GM18870 (cell line): ENCODE results near the gene PACS1.

Experiments
- ATAC-seq: cut with Tn5 transposase; IDR thresholded peaks from one replicate; pipeline ENCODE4 v1.9.1; 2021; ENCODE audit warnings: moderate library complexity; ENCODE audit not compliant: unreplicated experiment

PACS1 gene

DNA sequence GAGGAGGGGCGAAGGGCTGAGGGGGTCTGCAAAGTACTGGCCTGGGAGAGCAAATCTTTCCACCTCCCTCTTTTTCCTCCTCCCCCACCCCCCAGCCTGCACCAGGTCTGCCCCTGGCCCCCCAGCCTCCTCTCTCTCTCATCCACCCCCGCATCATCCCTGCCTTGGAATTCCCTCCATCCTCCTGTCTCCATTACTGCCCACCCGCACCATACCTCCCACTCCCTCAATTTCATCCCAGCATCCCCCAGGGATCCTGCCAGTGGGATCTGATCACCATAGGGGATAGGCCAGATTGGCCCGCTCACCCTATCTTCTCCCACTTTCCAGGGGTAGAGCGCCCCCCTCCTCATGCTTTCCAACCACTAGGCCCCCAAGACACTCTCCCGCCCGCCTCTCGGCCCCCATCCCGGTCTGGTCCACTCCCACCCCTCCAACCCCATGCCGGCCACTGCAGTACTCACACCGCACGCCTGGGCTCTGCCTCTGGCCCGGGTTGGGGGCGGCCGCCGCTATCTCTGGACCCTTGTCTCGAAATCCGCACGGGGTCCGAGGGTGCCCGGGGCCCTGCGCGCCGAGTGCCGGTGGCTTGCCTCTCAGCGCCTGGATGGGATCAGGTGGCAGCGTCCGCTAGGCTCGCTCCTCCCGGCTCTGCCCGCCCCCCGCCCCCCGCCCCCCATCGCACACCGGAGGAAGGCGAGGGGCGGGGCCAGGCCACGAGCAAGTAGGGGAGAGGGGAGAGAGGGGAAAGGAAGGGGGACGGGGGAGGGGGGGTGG lies 21.3 kb upstream of the PACS1 start, which contains the start of gene GAL3ST3:
Gene GAL3ST3, minus strand, starts transcription at position 615 of the 777 bp plus-strand sequence. CDS start 3,746 bp downstream, outside the sequence.
- no peak for ATAC-seq

- ATAC-seq = no peak
These were observed 19.4 kb upstream of the PACS1 start for GRCh38 chr11:66050581-66051231.

- ATAC-seq = no peak
These were observed 18.7 kb upstream of the PACS1 start for GRCh38 chr11:66051371-66051765.

DNA sequence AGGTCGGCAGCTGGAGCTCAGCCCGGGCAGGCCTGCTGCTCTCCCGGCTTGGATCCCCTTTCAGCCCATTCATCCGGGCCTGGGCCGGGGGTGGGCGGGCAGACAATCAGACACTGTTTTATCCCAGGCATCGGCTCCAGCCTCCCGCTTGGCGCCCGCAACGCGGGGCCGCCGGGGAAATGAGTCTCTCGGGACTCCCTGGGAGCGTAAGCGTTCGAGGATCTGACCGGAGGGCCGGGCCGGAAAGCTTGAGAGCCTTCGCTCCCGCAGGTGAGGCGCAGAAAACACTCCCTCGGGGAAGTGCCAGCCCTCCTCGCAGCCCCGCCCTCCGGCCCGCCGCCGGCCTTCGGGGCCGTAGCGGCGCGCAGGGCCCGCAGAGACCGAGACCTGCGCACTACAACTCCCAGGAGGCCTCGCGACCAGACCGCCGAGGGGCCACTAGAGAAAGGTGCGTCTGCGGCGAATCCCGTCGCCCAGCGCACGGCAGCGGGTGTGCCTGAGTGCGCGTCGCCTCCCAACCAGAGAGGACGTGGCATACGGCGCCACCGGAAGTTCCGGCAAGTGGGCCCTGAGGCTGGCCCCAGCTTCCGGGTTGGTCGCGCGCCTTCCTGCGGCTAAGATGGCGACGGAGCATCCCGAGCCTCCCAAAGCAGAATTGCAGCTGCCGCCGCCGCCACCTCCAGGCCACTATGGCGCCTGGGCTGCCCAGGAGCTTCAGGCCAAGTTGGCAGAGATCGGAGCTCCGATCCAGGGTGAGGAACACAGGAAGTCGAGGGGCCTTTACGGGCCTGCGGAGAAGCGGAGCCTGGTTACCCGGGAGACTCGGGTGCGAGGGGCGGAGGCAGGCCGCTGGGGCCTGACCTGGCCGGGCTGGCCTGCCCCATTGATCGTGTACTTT lies 18.1 kb upstream of the PACS1 start, which contains the start of gene SF3B2:
Gene SF3B2, plus strand, starts transcription at position 599 of the 898 bp plus-strand sequence. Its CDS starts 21 bp downstream, at position 620.
- ATAC-seq = peak; percentile 88

DNA sequence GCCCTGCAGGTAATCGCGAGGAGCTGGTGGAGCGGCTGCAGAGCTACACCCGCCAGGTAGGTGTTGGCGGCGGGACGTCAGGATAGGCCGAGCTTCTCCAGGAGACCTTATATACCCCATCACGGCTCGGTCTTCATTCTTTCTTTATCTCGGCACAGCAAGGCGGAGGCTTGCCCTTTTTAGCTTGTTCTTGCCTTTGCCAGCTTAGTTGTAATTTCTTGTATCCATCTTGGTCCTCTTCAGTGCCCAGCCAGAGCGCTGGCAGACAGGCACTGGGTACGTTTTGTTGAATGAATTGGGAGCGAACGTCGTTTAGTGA lies 17.4 kb upstream of the PACS1 start:
- no peak for ATAC-seq

- no peak for ATAC-seq
These were observed 15.1 kb upstream of the PACS1 start for GRCh38 chr11:66055021-66055420.

DNA sequence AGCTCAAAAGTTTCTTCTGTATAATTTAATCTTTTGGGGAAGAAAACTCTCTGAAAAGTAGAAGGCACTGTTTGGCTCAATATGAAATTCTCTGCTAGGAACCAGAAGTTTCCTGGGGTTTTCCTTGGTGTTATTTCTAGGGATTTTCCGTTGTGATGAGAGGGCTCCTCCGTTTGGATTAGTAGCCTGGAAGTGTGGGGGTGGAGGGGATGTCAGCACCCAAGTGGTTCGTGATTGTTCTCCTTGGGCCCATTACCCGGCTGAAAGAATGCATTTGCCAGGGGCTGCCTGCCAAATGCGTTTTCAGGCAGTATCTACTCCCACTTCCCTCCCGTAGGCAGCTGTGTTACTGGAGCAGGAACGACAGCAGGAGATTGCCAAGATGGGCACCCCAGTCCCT lies 13.6 kb upstream of the PACS1 start:
- no peak for ATAC-seq

- ATAC-seq = no peak
These were observed 9.9 kb upstream of the PACS1 start for GRCh38 chr11:66059966-66060680.

DNA sequence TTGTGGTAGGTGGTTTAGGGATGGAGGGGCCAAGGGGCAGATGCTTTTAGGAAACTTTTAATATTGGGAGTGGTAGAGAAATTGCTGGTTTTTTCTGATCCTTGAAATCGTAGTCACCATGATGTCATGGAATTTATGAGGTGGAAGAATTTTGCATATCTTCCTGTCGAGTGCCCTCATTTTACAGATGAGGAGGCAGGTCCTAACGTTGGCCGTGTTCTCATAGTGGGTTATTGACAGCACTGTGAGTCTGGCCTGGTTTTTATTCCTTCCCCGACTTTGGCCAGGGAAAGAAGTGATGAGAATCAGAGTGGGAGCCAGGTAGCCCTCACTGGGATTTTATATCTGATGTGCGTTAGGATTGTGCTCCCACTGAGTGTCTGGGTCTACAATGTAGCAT lies 8.8 kb upstream of the PACS1 start:
- ATAC-seq = no peak

GRCh38 chr11:66062408-66062807 lies 7.7 kb upstream of the PACS1 start:
- no peak for ATAC-seq

DNA sequence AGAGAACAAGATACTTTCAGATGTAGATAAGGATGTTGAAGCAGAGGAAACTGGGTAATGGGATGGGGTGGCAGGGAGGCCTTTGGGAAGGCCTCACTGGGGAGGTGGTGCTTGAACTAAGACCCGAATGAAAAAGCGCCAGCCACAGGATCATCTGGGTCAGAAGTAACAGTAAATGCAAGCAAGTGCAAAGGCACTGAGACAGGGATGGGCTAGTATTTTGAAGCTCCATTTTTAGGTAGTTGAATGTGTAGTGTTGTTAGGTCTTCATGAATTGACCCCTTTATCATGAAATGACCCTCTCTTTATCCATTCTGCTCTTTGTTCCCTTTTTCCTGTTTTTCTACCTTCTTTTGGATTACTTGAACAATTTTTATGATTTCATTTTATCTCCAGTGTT lies 6.2 kb upstream of the PACS1 start:
- no peak for ATAC-seq

GRCh38 chr11:66064571-66064970 lies 5.5 kb upstream of the PACS1 start:
- ATAC-seq = no peak

DNA sequence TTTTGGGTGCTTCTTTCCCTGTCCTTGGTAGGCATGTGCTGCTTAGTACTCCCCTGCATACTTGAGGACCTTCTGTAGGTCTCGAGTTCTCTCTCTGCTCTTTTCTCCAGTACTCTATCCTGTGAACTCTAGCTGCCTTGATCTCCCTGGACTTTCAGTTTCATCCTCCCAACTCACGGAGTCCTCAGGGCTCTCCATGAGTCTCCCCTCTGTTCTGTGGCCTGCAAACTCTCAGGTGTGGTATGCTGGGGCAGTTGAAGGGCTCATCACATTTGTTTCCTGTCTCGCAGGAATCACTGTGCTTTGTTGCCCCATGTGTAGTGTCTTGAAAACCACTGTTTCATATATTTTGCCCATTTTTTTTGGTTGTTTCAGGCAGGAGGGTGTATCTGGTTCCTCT lies 3.3 kb upstream of the PACS1 start:
- ATAC-seq = no peak

DNA sequence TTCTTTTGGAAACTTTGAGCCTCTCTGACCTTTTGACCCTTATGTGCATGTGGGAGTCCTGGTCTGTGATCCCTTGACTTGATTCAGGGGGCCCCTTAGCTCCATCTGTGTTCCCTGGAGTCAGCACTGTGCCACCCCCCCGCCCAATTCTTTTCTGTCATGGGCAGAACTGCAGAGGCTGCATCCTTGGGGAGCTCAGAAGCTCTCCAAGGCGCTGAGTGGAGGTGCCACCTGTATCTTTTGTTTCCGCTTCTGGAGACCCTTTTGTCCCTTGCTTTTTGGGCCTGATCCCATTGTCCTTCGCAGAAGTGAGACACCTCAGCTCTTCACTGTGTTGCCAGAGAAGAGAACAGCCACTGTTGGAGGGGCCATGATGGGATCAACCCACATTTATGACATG lies 2.4 kb upstream of the PACS1 start:
- no peak for ATAC-seq

DNA sequence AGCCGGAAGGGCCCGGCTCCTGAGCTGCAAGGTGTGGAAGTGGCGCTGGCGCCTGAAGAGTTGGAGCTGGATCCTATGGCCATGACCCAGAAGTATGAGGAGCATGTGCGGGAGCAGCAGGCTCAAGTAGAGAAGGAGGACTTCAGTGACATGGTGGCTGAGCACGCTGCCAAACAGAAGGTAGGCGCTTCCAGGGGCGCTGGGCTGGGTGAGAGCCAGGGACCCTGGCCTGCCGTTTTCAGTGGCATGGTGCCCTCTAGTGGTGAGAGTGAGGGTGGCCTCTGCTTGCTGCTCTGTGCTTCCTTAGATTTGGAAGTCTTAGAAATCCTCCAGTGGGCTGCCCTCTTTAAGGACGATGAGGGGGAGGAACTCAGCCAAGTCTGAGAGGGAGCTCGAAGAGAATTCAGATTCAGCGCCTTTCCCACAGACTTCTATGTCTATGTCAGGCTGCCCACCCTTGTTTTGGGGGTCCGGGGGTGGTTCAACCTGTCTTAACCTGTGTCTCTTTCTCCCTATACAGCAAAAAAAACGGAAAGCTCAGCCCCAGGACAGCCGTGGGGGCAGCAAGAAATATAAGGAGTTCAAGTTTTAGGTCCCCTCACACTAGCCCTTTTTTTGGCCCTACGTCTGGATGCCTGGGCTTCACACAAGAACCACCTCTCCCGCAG lies 1.8 kb upstream of the PACS1 start:
- ATAC-seq = no peak

DNA sequence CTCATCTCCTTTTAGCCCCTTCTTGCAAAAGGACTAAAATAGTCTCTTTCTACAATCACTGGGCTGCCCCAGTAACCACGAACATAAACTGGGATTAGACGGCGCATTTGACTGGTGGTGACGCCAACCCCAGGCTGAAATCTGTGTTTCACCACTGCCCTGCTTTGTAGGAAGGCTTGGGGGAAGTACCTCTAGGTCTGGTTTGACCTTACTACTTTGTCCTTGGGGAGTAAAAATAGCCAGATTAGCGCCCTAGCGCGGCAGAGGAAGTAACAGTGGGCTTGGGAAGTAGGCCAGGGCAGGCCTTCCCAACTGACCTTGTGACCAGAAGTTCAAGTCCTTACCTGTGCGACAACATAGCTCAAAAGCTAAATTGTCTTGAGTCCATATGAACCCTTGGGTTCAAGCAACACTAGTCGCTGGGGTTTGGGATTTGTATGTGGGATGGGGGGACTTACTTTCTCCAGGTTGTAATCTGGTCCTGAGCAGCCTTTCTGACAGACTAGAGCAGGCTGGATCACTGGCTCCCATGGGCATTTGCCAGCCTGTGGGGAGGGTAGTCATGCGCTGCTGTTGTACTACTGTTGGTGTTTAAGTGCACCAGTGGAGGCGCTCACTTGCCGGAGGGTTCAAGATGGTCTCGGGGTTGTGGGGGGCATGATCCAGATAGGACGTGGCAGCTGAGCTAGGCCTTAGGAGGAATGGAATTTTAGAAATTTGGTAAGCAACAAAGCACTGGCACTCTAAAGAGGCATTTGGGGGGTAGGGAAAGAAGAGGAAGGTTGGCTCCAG lies 953 bp upstream of the PACS1 start:
- ATAC-seq = no peak

GRCh38 chr11:66070604-66071380 lies 720 bp downstream of the PACS1 start:
- no peak for ATAC-seq

- ATAC-seq = no peak
These were observed 1.3 kb downstream of the PACS1 start for GRCh38 chr11:66071381-66071801.

GRCh38 chr11:66072081-66072480 lies 2.0 kb downstream of the PACS1 start:
- no peak for ATAC-seq
